Measurements from ENCODE around the gene NTN4.
"Not testable (repeated sequence)": the region's sequence is repeated elsewhere in the genome, so short reads cannot be mapped to it uniquely, and the experiment has no call there.

The NTN4 gene

DNA sequence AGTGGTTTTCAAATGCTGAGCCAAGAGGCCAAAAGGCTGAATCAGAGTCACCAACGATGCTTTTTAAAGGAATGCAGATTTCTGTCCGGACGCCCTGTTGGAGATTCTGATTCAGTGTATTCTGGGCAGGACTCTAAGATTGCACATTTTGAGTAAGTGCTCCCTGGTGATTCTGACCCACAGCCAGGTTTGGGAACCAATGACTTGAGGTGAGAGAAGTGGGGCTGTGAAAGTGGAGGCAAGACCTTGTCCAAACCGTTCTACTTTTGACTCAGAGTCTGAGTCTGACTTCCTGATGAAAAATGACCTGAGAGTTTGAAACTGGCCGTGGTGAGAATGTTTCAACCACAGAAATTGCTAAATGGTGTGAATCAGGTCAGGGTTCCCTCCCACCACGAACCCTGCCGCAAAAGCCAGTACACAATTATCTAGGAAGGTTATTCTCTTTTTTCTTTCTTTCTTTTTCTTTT is 90.2 kb downstream of the NTN4 start:
- no peaks in the 10 kb centered on the region for H3K4me1 Mint-ChIP-seq (ENCODE audit: low read depth)
- no peak overlapping the region for H3K4me3 Mint-ChIP-seq
- H3K27me3 Mint-ChIP-seq: peaks cover 7% of the 10 kb centered on the region
- intact Hi-C loops (cut with micrococcal nuclease): no loop called here
- no peak overlapping the region for H3K27ac Mint-ChIP-seq
- no peaks in the 10 kb centered on the region for H3K9me3 Mint-ChIP-seq
- no peaks in the 10 kb centered on the region for H3K36me3 Mint-ChIP-seq (ENCODE audit: low read depth)

DNA sequence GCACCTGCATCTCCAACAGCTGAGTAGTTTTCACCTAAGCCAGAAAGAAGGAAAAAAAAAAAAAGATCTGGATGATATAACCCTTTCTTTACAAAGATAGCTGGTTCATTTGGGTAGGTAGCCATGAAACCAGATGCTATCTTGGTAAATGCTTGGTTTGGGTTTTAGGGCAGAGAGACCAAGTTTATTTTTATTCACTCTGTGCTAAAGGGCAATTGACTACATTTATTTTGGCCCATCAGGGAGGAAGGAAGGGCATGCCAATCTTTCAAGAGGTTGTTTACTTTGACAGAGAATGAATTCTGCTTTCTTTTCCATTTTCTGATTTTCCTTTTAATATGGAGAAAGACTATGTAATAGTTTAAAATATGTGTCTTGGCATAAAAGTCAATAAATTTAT is 91.0 kb downstream of the NTN4 start:
- Mint-ChIP-seq H3K36me3 (ENCODE audit: low read depth) (no peaks in the 10 kb centered on the region), H3K9me3 (no peaks in the 10 kb centered on the region), H3K27ac (no peak overlapping the region), H3K27me3 (peaks cover 6% of the 10 kb centered on the region), H3K4me3 (no peak overlapping the region), H3K4me1 (ENCODE audit: low read depth) (no peaks in the 10 kb centered on the region)
- intact Hi-C loops (cut with micrococcal nuclease): no loop called here

DNA sequence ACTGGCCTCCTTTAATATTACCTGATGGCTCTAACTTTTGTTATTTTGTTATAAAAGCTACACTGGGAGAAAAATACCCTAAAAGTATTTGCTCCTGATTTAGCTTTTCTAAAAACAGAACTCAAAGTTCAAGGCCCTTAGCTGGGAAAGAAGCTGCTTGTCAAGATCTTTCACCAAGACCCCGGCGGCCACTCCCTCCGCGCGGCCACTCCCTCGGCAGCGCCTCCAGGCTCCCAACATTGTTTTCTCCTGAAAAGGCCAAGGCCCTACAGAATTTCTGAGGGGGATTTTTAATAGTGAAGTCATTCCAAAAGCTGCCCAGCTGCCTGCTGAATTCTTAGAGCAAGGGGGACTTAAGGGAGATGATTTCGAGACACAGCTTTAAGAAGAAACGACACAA is 96.4 kb downstream of the NTN4 start:
- intact Hi-C loops (cut with micrococcal nuclease): no loop called here
- H3K4me1 Mint-ChIP-seq (ENCODE audit: low read depth): no peaks in the 10 kb centered on the region
- no peaks in the 10 kb centered on the region for H3K9me3 Mint-ChIP-seq
- no peaks in the 10 kb centered on the region for H3K36me3 Mint-ChIP-seq (ENCODE audit: low read depth)
- no peaks in the 10 kb centered on the region for H3K27me3 Mint-ChIP-seq
- H3K27ac Mint-ChIP-seq: no peak overlapping the region
- H3K4me3 Mint-ChIP-seq: no peak overlapping the region

DNA sequence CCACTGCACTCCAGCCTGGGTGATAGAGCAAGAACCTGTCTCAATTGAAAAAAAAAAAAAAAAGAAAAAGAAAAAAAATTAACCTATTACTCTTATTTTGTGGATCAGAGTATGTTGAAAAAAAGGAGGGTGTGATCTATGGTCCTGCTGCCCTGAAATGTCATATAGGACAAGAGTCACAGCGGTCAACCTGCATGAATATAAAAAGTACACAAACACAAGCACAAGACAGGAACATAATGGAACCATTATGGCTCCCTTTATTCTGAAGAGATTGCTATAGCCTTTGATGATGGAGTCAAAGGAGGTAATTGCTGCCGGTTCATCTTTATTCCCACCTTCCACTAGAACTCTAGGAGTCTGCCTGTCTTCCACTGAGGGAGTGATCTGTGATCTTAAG is 96.9 kb downstream of the NTN4 start:
- intact Hi-C loops (cut with micrococcal nuclease): no loop called here
- H3K4me3 Mint-ChIP-seq: no peak overlapping the region
- no peaks in the 10 kb centered on the region for H3K9me3 Mint-ChIP-seq
- no peaks in the 10 kb centered on the region for H3K27me3 Mint-ChIP-seq
- no peak overlapping the region for H3K27ac Mint-ChIP-seq
- no peaks in the 10 kb centered on the region for H3K36me3 Mint-ChIP-seq (ENCODE audit: low read depth)
- H3K4me1 Mint-ChIP-seq (ENCODE audit: low read depth): no peaks in the 10 kb centered on the region

- no peaks in the 10 kb centered on the region for H3K36me3 Mint-ChIP-seq (ENCODE audit: low read depth)
- no peak overlapping the region for H3K27ac Mint-ChIP-seq
- intact Hi-C loops (cut with micrococcal nuclease): no loop called here
- no peak overlapping the region for H3K4me3 Mint-ChIP-seq
- H3K27me3 Mint-ChIP-seq: no peaks in the 10 kb centered on the region
- H3K9me3 Mint-ChIP-seq: no peaks in the 10 kb centered on the region
- H3K4me1 Mint-ChIP-seq (ENCODE audit: low read depth): no peaks in the 10 kb centered on the region
These were observed 99.5 kb downstream of the NTN4 start for GRCh38 chr12:95690861-95691635.

DNA sequence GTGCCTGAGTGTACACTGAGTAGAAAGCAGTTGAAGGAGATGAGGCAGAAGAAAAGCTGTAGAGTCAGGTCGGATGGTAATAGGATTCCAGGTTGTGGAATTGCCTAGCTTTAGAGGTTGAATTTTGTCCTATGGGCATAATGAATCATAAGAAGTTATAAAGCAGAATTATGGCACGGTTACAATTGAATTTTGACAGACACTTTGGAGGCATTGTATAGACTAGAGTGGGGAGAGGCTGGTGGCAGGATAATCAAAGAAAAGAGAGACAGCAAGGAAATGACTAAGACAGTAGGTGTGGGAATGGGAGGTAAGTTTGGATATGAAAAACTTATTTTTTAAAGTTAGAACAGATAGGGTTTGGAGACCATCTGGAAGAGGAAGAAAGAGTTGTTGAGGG is 102.6 kb downstream of the NTN4 start:
- H3K27me3 Mint-ChIP-seq: no peaks in the 10 kb centered on the region
- no peak overlapping the region for H3K4me3 Mint-ChIP-seq
- H3K9me3 Mint-ChIP-seq: no peaks in the 10 kb centered on the region
- intact Hi-C loops (cut with micrococcal nuclease): no loop called here
- H3K4me1 Mint-ChIP-seq (ENCODE audit: low read depth): no peaks in the 10 kb centered on the region
- no peak overlapping the region for H3K27ac Mint-ChIP-seq
- H3K36me3 Mint-ChIP-seq (ENCODE audit: low read depth): no peaks in the 10 kb centered on the region

DNA sequence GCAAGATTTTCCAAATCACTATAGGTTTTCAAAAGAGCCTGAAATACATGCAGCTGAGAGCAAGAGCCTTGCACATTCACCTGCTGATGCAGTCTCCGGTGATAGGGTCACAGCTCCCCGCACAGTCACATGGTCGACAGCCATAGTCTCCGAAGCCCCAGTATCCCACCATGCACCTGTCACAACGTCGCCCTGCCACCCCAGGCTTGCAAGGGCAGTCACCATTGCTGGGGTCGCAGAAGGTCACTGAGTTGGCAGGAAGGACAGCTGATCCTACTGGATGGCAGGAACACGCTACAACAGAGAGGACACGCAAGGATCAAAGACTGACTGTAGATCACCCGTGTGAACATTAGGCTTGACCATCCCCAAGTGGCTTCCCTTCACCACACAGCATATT is 107.1 kb downstream of the NTN4 start:
- H3K4me1 Mint-ChIP-seq (ENCODE audit: low read depth): no peaks in the 10 kb centered on the region
- no peak overlapping the region for H3K27ac Mint-ChIP-seq
- no peaks in the 10 kb centered on the region for H3K36me3 Mint-ChIP-seq (ENCODE audit: low read depth)
- H3K4me3 Mint-ChIP-seq: no peak overlapping the region
- H3K9me3 Mint-ChIP-seq: no peaks in the 10 kb centered on the region
- intact Hi-C loops (cut with micrococcal nuclease): no loop called here
- no peaks in the 10 kb centered on the region for H3K27me3 Mint-ChIP-seq

DNA sequence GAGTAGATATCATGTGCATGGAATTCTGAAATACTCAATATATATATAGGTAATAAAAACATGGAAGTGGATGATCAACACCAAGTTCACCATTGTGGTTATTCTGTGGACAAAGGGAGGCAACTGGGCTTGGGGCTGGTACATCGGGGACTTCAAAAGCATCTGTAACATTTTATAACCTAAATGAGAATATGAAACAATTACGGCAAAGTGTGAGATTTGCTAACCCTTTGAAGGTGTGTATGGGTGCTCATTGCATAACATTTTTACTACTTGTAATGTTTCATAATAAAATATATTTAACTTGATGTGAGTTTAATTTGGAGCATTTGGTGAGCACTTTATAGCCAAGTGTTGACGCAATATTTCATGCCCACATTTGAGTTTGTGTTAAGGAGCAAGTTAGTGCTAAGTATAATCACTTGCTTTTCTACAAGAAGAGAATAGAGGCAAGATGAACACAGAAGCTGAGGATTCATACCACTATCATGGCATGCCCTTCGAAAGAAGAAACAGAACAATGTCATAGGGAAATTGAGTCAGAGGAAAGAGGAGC is 109.3 kb downstream of the NTN4 start:
- no peak overlapping the region for H3K27ac Mint-ChIP-seq
- H3K4me3 Mint-ChIP-seq: no peak overlapping the region
- H3K9me3 Mint-ChIP-seq: no peaks in the 10 kb centered on the region
- H3K27me3 Mint-ChIP-seq: peaks cover 1% of the 10 kb centered on the region
- no peaks in the 10 kb centered on the region for H3K4me1 Mint-ChIP-seq (ENCODE audit: low read depth)
- intact Hi-C loops (cut with micrococcal nuclease): no loop called here
- H3K36me3 Mint-ChIP-seq (ENCODE audit: low read depth): no peaks in the 10 kb centered on the region

GRCh38 chr12:95678684-95679083 is 111.9 kb downstream of the NTN4 start:
- intact Hi-C loops (cut with micrococcal nuclease): no loop called here
- Mint-ChIP-seq H3K36me3 (ENCODE audit: low read depth) (no peaks in the 10 kb centered on the region), H3K9me3 (no peaks in the 10 kb centered on the region), H3K27me3 (peaks cover 3% of the 10 kb centered on the region), H3K27ac (no peak overlapping the region), H3K4me3 (no peak overlapping the region), H3K4me1 (ENCODE audit: low read depth) (no peaks in the 10 kb centered on the region)

GRCh38 chr12:95677782-95678181 is 112.8 kb downstream of the NTN4 start:
- H3K9me3 Mint-ChIP-seq; H3K4me1 Mint-ChIP-seq (ENCODE audit: low read depth); H3K36me3 Mint-ChIP-seq (ENCODE audit: low read depth); H3K27ac Mint-ChIP-seq; H3K27me3 Mint-ChIP-seq; intact Hi-C loops (cut with micrococcal nuclease); H3K4me3 Mint-ChIP-seq: not testable (repeated sequence)

DNA sequence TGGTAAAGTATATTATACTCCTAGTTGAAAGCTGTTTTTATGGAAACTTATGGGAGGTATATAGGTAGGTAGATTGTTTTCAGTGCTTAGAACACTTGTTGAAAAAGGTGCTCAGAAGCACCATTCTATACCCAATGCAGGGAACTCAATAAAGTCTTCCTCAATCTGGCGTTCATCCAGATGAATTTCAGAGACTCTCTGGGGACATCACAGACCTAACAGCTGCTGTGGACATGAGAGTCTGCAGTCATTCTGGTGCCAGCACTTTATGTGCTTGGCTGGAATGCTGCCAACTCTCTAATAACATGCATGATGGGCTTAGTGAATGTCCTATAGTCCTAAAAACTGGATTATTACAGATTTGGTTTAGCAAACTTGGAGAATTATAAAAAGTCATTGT is 115.9 kb downstream of the NTN4 start:
- intact Hi-C loops (cut with micrococcal nuclease): no loop called here

DNA sequence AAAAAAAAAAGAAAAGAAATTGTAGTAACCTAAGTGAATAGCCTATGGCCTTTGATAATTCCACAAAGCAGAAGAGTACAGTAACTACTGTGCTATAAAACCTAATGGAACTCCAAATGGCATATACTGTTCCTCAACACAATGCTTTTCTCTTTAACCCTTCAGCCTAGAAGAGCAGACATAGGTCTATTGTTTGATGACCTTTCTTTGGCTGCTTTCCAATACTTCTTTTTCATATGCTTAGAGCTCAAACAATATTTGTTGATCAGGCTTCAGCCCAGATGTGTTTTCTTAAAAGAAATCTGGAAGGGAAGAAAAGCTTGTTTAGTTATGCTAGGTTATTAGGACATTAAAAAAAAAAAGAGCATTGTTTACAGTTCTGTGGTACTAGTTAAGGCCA is 116.4 kb downstream of the NTN4 start:
- H3K36me3 Mint-ChIP-seq (ENCODE audit: low read depth): no peaks in the 10 kb centered on the region
- H3K9me3 Mint-ChIP-seq: no peaks in the 10 kb centered on the region
- H3K4me1 Mint-ChIP-seq (ENCODE audit: low read depth): no peaks in the 10 kb centered on the region
- no peak overlapping the region for H3K4me3 Mint-ChIP-seq
- H3K27me3 Mint-ChIP-seq: peaks cover 3% of the 10 kb centered on the region
- intact Hi-C loops (cut with micrococcal nuclease): no loop called here
- H3K27ac Mint-ChIP-seq: no peak overlapping the region

More for the DNA sequence above, 115.9 kb downstream of the NTN4 start:
- H3K27me3 Mint-ChIP-seq: peaks cover 3% of the 10 kb centered on the region
- H3K4me1 Mint-ChIP-seq (ENCODE audit: low read depth): no peaks in the 10 kb centered on the region
- no peak overlapping the region for H3K27ac Mint-ChIP-seq
- no peaks in the 10 kb centered on the region for H3K36me3 Mint-ChIP-seq (ENCODE audit: low read depth)
- H3K9me3 Mint-ChIP-seq: no peaks in the 10 kb centered on the region
- no peak overlapping the region for H3K4me3 Mint-ChIP-seq

GRCh38 chr12:95673576-95673975 is 117.0 kb downstream of the NTN4 start:
- Mint-ChIP-seq H3K4me1 (ENCODE audit: low read depth) (no peaks in the 10 kb centered on the region), H3K4me3 (no peak overlapping the region), H3K36me3 (ENCODE audit: low read depth) (no peaks in the 10 kb centered on the region), H3K27ac (no peak overlapping the region), H3K9me3 (no peaks in the 10 kb centered on the region), H3K27me3 (peaks cover 3% of the 10 kb centered on the region)
- intact Hi-C loops (cut with micrococcal nuclease): no loop called here

DNA sequence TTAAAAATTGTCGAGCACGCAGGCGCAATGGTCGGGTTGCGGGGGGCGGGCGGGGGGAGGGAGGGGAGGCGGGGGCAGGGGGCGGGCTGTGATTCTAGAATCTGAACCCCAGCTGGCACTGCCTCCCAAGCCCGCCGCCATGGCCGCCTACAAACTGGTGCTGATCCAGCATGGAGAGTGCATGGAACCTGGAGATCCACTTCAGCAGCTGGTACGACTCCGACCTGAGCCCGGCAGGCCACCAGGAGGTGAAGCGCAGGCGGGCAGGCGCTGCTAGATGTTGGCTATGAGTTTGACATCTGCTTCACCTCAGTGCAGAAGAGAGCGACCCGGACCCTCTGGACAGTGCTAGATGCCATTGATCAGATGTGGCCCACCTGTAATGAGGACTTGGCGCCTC is 118.4 kb downstream of the NTN4 start:
- Mint-ChIP-seq H3K4me3 (no peak overlapping the region), H3K9me3 (no peaks in the 10 kb centered on the region), H3K36me3 (ENCODE audit: low read depth) (no peaks in the 10 kb centered on the region), H3K4me1 (ENCODE audit: low read depth) (no peaks in the 10 kb centered on the region), H3K27me3 (peaks cover 3% of the 10 kb centered on the region), H3K27ac (no peak overlapping the region)
- intact Hi-C loops (cut with micrococcal nuclease): no loop called here

DNA sequence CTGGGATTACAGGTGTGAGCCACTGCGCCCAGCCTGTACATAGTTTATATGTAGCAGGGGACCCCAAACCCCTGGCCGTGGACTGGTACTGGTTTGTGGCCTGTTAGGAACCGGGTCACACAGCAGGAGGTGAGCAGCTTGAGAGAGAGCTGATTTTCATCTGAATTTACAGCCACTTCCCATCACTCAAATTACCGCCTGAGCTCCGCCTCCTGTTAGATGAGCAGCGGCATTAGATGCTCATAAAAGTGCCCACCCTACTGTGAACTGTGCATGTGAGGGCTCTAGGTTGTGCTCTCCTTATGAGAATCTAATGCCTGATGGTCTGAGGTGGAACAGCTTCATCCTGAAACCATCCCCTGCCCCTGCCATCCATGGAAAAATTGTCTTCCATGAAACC is 119.3 kb downstream of the NTN4 start:
- Mint-ChIP-seq H3K36me3 (ENCODE audit: low read depth) (no peaks in the 10 kb centered on the region), H3K27ac (no peak overlapping the region)
- intact Hi-C loops (cut with micrococcal nuclease): no loop called here

More for the DNA sequence above, 119.3 kb downstream of the NTN4 start:
- Mint-ChIP-seq H3K9me3 (no peaks in the 10 kb centered on the region), H3K27me3 (peaks cover 2% of the 10 kb centered on the region), H3K4me1 (ENCODE audit: low read depth) (no peaks in the 10 kb centered on the region), H3K4me3 (no peak overlapping the region)
